HEK293 (cell line): Measurements from ENCODE around the gene ADAMTSL5.

Experiments used
- CTCF ChIA-PET: fragments of 350-600 bp; formaldehyde crosslinking; extraction: SDS; loops from one replicate; lab custom pipeline; 2021; ENCODE audit warnings: antibody characterized with exemption; lab: Yijun Ruan, JAX
- POLR2A ChIA-PET: fragments of 300-600 bp; formaldehyde crosslinking; extraction: SDS; loops from one replicate; lab custom pipeline; 2020; ENCODE audit warnings: antibody characterized with exemption, inconsistent platforms; lab: Yijun Ruan, JAX
- H3K27ac ChIP-seq: fragments of 200-500 bp; sonication (Bioruptor generic); 2 replicates; pipeline ENCODE4 v1.5.1; 2014; ENCODE audit warnings: low read depth, low read length, control low read depth, inconsistent platforms; ENCODE audit errors: extremely low read depth
- H3K36me3 ChIP-seq, 2 experiments: fragments of 200-500 bp in 1 of 2; sonication (Bioruptor generic) in 1 of 2; 1 replicate in 1 of 2; 2 replicates in 1 of 2; pipeline ENCODE4 v1.5.1; 2014 to 2017; ENCODE audit warnings: inconsistent platforms in 2 of 2, low read length in 2 of 2; ENCODE audit not compliant: control insufficient read depth in 2 of 2, insufficient read depth in 1 of 2
- H3K4me1 ChIP-seq: fragments of 200-500 bp; sonication (Bioruptor generic); 2 replicates; pipeline ENCODE4 v1.5.1; 2014; ENCODE audit warnings: mild to moderate bottlenecking, low read length, inconsistent platforms; ENCODE audit not compliant: control insufficient read depth, insufficient read depth
- H3K4me3 ChIP-seq: 2 replicates; pipeline ENCODE4 v1.5.1; 2011; ENCODE audit warnings: low read depth, mild to moderate bottlenecking, control low read depth, low read length, moderate library complexity
- H3K9me3 ChIP-seq: fragments of 200-500 bp; sonication (Bioruptor generic); 2 replicates; pipeline ENCODE4 v1.5.1; 2014; ENCODE audit warnings: low read depth, low read length, inconsistent platforms; ENCODE audit not compliant: control insufficient read depth, insufficient read depth
- BCL11B ChIP-seq: fragments of 450-650 bp; formaldehyde crosslinking; IDR thresholded peaks from 2 replicates; pipeline ENCODE4 v1.5.1; 2016; ENCODE audit warnings: low read depth, missing biosample characterization, missing genetic modification characterization
- EGR2 ChIP-seq: fragments of 450-650 bp; formaldehyde crosslinking; IDR thresholded peaks from 2 replicates; pipeline ENCODE4 v1.5.1; 2016; ENCODE audit warnings: low read depth, missing biosample characterization, missing genetic modification characterization
- MYNN ChIP-seq: fragments of 450-650 bp; formaldehyde crosslinking; IDR thresholded peaks from 2 replicates; pipeline ENCODE4 v1.5.1; 2016; ENCODE audit warnings: missing biosample characterization, missing genetic modification characterization, borderline replicate concordance
- REPIN1 ChIP-seq: fragments of 450-650 bp; formaldehyde crosslinking; IDR thresholded peaks from 2 replicates; pipeline ENCODE4 v1.5.1; 2017; ENCODE audit warnings: missing biosample characterization, missing genetic modification characterization, low read depth
- ZNF138 ChIP-seq: fragments of 450-650 bp; formaldehyde crosslinking; IDR thresholded peaks from 2 replicates; pipeline ENCODE4 v1.5.1; 2016; ENCODE audit warnings: missing biosample characterization, missing genetic modification characterization, borderline replicate concordance
- ZNF175 ChIP-seq: fragments of 450-650 bp; formaldehyde crosslinking; IDR thresholded peaks from 2 replicates; pipeline ENCODE4 v1.5.1; 2016; ENCODE audit warnings: missing biosample characterization, missing genetic modification characterization
- ZNF184 ChIP-seq: fragments of 450-650 bp; IDR thresholded peaks from 2 replicates; pipeline ENCODE4 v1.5.1; 2018; ENCODE audit warnings: missing biosample characterization, mild to moderate bottlenecking, missing genetic modification characterization
- ZNF202 ChIP-seq: fragments of 450-650 bp; formaldehyde crosslinking; IDR thresholded peaks from 2 replicates; pipeline ENCODE4 v1.5.1; 2016; ENCODE audit warnings: missing biosample characterization, missing genetic modification characterization, borderline replicate concordance
- ZNF221 ChIP-seq: fragments of 450-650 bp; formaldehyde crosslinking; IDR thresholded peaks from 2 replicates; pipeline ENCODE4 v1.5.1; 2017; ENCODE audit warnings: missing biosample characterization, missing genetic modification characterization, borderline replicate concordance
- ZNF335 ChIP-seq: fragments of 450-650 bp; formaldehyde crosslinking; conservative IDR thresholded peaks from 2 replicates; pipeline ENCODE4 v1.5.1; 2016; ENCODE audit warnings: missing biosample characterization, missing genetic modification characterization
- ZNF354C ChIP-seq: fragments of 450-650 bp; formaldehyde crosslinking; IDR thresholded peaks from 2 replicates; pipeline ENCODE4 v1.5.1; 2016; ENCODE audit warnings: missing biosample characterization, missing genetic modification characterization, low read depth, borderline replicate concordance
- ZNF391 ChIP-seq: fragments of 450-650 bp; formaldehyde crosslinking; IDR thresholded peaks from 2 replicates; pipeline ENCODE4 v1.5.1; 2016; ENCODE audit warnings: low read depth, missing biosample characterization, missing genetic modification characterization, borderline replicate concordance
- ZNF610 ChIP-seq: fragments of 450-650 bp; formaldehyde crosslinking; IDR thresholded peaks from 2 replicates; pipeline ENCODE4 v1.5.1; 2016; ENCODE audit warnings: missing biosample characterization, missing genetic modification characterization, borderline replicate concordance
- ZNF785 ChIP-seq: fragments of 450-650 bp; formaldehyde crosslinking; IDR thresholded peaks from 2 replicates; pipeline ENCODE4 v1.5.1; 2016; ENCODE audit warnings: missing biosample characterization, missing genetic modification characterization
- TF ChIP-seq, protein P1 (sequence below): fragments of 450-650 bp; formaldehyde crosslinking; IDR thresholded peaks from 2 replicates; pipeline ENCODE4 v1.5.1; 2016; ENCODE audit warnings: missing biosample characterization, missing genetic modification characterization
- TF ChIP-seq, protein P2 (sequence below): fragments of 450-650 bp; formaldehyde crosslinking; IDR thresholded peaks from 2 replicates; pipeline ENCODE4 v1.5.1; 2016; ENCODE audit warnings: missing biosample characterization, missing genetic modification characterization, borderline replicate concordance
- TF ChIP-seq, protein P3 (sequence below): fragments of 450-650 bp; formaldehyde crosslinking; IDR thresholded peaks from 2 replicates; pipeline ENCODE4 v1.5.1; 2016; ENCODE audit warnings: missing biosample characterization, missing genetic modification characterization
- TF ChIP-seq, protein P4 (sequence below): fragments of 450-650 bp; formaldehyde crosslinking; IDR thresholded peaks from 2 replicates; pipeline ENCODE4 v1.5.1; 2017; ENCODE audit warnings: missing biosample characterization, missing genetic modification characterization

Gene ADAMTSL5

DNA sequence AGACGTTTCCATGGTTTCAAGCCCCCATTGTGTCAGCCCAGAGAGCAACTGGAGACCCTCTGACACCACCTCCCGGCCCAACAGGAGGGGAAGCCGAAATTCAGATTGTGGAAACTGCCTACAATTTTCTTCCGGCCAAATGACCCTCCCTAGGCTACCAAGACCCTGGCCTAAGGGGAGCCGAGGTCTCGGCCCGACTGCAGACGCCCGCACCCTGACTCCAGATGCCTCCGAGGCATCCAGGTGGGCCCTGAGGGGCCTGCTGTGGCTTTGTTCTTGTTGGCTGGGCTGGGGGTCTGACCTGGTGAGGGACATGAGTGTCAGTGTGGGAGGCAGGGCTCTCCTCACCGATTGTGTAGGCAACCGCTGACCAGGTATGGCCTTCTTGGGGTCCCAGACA, 45.7 kb upstream of the ADAMTSL5 start (continued):
- TF ChIP-seq ZNF335 (tag by site-specific recombination): no peak

DNA sequence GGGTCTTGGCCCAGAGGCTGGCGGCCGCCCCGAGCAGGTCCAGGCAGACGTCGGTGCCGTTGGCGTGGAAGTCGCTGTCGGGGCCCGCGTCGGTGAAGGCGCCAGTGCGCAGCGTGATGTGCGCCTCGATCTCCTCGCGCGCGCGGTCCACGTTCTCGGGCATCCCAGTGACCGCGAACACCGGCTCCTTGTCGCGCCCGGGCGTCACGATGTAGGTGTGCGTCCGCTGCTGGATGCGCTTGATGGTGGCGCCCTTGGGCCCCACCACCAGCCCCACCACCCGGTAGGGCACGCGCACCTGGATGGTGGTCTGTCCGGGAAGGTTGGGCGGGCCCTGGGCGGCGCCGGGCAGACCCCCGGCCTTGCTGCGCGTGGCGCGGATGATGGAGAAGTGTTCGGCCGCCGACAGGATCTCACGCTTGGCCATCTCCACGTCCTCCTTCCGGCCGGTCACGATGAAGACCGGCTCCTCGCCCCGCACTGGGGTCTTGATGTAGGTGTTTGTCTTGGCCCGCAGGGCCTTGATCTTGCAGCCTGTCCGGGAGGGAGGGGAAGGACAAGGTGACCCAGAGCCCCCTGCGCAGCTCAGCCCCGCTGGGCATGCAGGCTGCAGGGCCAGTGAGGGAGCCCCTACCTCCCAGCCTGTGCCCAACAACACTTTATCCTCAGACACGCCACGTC, 43.7 kb upstream of the ADAMTSL5 start:
- peaks cover 0 to 13% of the 10 kb centered on the region in 2 experiments; a peak in 2 of 3 replicates for H3K36me3 ChIP-seq
- H3K4me3 ChIP-seq: no peak overlapping the region
- H3K9me3 ChIP-seq: no peaks in the 10 kb centered on the region
- ChIA-PET POLR2A (no interaction called here), CTCF (interaction anchor here (0.6 kb wide), 1 partner anchor 40 kb away, joined by 6 read pairs; no protein-coding TSS in a partner anchor)
- TF ChIP-seq ZNF221 (no peak), ZNF610 (tag by site-specific recombination) (no peak), BCL11B (tag by site-specific recombination) (no peak), MYNN (tag by site-specific recombination) (no peak), ZNF138 (tag by site-specific recombination) (no peak), ZNF175 (tag by site-specific recombination) (no peak), EGR2 (tag by site-specific recombination) (no peak), ZNF354C (tag by site-specific recombination) (no peak), ZNF202 (tag by site-specific recombination) (no peak), ZNF391 (tag by site-specific recombination) (no peak), REPIN1 (tag by site-specific recombination) (no peak), ZNF184 (tag by site-specific recombination) (no peak), ZNF785 (tag by site-specific recombination) (no peak)
- TF ChIP-seq, protein P1, sequence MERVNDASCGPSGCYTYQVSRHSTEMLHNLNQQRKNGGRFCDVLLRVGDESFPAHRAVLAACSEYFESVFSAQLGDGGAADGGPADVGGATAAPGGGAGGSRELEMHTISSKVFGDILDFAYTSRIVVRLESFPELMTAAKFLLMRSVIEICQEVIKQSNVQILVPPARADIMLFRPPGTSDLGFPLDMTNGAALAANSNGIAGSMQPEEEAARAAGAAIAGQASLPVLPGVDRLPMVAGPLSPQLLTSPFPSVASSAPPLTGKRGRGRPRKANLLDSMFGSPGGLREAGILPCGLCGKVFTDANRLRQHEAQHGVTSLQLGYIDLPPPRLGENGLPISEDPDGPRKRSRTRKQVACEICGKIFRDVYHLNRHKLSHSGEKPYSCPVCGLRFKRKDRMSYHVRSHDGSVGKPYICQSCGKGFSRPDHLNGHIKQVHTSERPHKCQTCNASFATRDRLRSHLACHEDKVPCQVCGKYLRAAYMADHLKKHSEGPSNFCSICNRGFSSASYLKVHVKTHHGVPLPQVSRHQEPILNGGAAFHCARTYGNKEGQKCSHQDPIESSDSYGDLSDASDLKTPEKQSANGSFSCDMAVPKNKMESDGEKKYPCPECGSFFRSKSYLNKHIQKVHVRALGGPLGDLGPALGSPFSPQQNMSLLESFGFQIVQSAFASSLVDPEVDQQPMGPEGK (tag by site-specific recombination): no peak
- TF ChIP-seq, protein P2, sequence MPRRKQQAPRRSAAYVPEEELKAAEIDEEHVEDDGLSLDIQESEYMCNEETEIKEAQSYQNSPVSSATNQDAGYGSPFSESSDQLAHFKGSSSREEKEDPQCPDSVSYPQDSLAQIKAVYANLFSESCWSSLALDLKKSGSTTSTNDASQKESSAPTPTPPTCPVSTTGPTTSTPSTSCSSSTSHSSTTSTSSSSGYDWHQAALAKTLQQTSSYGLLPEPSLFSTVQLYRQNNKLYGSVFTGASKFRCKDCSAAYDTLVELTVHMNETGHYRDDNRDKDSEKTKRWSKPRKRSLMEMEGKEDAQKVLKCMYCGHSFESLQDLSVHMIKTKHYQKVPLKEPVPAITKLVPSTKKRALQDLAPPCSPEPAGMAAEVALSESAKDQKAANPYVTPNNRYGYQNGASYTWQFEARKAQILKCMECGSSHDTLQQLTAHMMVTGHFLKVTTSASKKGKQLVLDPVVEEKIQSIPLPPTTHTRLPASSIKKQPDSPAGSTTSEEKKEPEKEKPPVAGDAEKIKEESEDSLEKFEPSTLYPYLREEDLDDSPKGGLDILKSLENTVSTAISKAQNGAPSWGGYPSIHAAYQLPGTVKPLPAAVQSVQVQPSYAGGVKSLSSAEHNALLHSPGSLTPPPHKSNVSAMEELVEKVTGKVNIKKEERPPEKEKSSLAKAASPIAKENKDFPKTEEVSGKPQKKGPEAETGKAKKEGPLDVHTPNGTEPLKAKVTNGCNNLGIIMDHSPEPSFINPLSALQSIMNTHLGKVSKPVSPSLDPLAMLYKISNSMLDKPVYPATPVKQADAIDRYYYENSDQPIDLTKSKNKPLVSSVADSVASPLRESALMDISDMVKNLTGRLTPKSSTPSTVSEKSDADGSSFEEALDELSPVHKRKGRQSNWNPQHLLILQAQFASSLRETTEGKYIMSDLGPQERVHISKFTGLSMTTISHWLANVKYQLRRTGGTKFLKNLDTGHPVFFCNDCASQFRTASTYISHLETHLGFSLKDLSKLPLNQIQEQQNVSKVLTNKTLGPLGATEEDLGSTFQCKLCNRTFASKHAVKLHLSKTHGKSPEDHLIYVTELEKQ (tag by site-specific recombination): no peak
- TF ChIP-seq, protein P3, sequence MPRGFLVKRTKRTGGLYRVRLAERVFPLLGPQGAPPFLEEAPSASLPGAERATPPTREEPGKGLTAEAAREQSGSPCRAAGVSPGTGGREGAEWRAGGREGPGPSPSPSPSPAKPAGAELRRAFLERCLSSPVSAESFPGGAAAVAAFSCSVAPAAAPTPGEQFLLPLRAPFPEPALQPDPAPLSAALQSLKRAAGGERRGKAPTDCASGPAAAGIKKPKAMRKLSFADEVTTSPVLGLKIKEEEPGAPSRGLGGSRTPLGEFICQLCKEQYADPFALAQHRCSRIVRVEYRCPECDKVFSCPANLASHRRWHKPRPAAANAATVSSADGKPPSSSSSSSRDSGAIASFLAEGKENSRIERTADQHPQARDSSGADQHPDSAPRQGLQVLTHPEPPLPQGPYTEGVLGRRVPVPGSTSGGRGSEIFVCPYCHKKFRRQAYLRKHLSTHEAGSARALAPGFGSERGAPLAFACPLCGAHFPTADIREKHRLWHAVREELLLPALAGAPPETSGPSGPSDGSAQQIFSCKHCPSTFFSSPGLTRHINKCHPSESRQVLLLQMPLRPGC: no peak
- TF ChIP-seq, protein P4, sequence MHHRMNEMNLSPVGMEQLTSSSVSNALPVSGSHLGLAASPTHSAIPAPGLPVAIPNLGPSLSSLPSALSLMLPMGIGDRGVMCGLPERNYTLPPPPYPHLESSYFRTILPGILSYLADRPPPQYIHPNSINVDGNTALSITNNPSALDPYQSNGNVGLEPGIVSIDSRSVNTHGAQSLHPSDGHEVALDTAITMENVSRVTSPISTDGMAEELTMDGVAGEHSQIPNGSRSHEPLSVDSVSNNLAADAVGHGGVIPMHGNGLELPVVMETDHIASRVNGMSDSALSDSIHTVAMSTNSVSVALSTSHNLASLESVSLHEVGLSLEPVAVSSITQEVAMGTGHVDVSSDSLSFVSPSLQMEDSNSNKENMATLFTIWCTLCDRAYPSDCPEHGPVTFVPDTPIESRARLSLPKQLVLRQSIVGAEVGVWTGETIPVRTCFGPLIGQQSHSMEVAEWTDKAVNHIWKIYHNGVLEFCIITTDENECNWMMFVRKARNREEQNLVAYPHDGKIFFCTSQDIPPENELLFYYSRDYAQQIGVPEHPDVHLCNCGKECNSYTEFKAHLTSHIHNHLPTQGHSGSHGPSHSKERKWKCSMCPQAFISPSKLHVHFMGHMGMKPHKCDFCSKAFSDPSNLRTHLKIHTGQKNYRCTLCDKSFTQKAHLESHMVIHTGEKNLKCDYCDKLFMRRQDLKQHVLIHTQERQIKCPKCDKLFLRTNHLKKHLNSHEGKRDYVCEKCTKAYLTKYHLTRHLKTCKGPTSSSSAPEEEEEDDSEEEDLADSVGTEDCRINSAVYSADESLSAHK (tag by site-specific recombination): no peak
- no peak overlapping the region for H3K27ac ChIP-seq
- H3K4me1 ChIP-seq: no peaks in the 10 kb centered on the region
